Measurements from ENCODE around the gene ATR.
"Not testable (repeated sequence)": the region's sequence is repeated elsewhere in the genome, so short reads cannot be mapped to it uniquely, and the experiment has no call there.

Gene ATR

DNA sequence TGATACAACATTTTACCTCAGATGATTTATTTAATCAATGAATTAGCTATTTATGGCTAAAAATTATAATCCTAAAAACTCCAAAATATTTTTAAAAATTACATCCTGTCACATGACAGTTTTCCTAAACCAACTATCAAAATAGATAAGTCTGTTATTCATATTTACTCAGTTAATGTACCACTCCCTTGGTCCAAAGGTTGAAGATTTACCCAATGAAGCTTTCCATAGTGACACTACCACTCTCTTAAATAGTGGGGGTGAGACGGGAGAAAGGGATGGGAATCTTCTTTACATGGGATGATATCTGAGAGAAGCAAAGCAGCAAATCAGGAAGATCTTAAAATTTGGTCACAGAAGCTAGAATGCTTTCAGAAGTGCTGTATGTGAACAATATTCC, 161.2 kb downstream of the ATR start:
- Histone ChIP-seq H3K9me3 (ENCODE audit: insufficient read depth, low read depth, low read length) (no peaks in the 10 kb centered on the region), H4K20me1 (ENCODE audit: insufficient read depth, low read length, poor library complexity, severe bottlenecking) (no peaks in the 10 kb centered on the region), H3K79me2 (ENCODE audit: insufficient read depth, low read length) (no peaks in the 10 kb centered on the region), H3K4me3 (ENCODE audit: low read length, poor library complexity, severe bottlenecking) (no peak overlapping the region), H3K9ac (ENCODE audit: low read depth, low read length, poor library complexity, severe bottlenecking) (no peak overlapping the region), H3F3A (ENCODE audit: low read depth) (no peaks in the 10 kb centered on the region), H3K4me2 (ENCODE audit: low read depth, low read length, poor library complexity, severe bottlenecking) (no peak overlapping the region), H3K36me3 (ENCODE audit: insufficient read depth, low read length) (peaks cover 63% of the 10 kb centered on the region), H2AFZ (ENCODE audit: low read length) (no peak overlapping the region), H3K27me3 (ENCODE audit: insufficient read depth, low read length, poor library complexity, severe bottlenecking) (no peaks in the 10 kb centered on the region), H3K9me2 (replicated peaks; ENCODE audit: low read depth, low read length) (no peaks in the 10 kb centered on the region), H3K4me1 (ENCODE audit: insufficient read depth, low read length, poor library complexity, severe bottlenecking) (no peaks in the 10 kb centered on the region)
- TF ChIP-seq EZH2phosphoT487 (IDR thresholded peaks at IDR 0.05; ENCODE audit: borderline replicate concordance) = no peak
- TF ChIP-seq CTCF (conservative IDR thresholded peaks at IDR 0.05; ENCODE audit: low read length) = no peak

GRCh38 chr3:142400537-142400936, 178.0 kb downstream of the ATR start:
- H3K79me2 ChIP-seq (ENCODE audit: insufficient read depth, low read length); H3K9ac ChIP-seq (ENCODE audit: low read depth, low read length, poor library complexity, severe bottlenecking); H2AFZ ChIP-seq (ENCODE audit: low read length); H4K20me1 ChIP-seq (ENCODE audit: insufficient read depth, low read length, poor library complexity, severe bottlenecking); H3F3A ChIP-seq (ENCODE audit: low read depth); H3K4me2 ChIP-seq (ENCODE audit: low read depth, low read length, poor library complexity, severe bottlenecking); H3K9me3 ChIP-seq (ENCODE audit: insufficient read depth, low read depth, low read length); H3K4me1 ChIP-seq (ENCODE audit: insufficient read depth, low read length, poor library complexity, severe bottlenecking); H3K27me3 ChIP-seq (ENCODE audit: insufficient read depth, low read length, poor library complexity, severe bottlenecking); H3K4me3 ChIP-seq (ENCODE audit: low read length, poor library complexity, severe bottlenecking); H3K9me2 ChIP-seq (replicated peaks; ENCODE audit: low read depth, low read length): not testable (repeated sequence)
- peaks cover 67% of the 10 kb centered on the region for H3K36me3 ChIP-seq (ENCODE audit: insufficient read depth, low read length)
